Activated T-helper 17 cell treated with anti-CD3 and anti-CD28 coated beads, Interleukin-2, amount 50 U/mL, for 72 hours (primary cell): ENCODE measurements around the gene LXN. TPM values are rescaled to one million over a fixed set of nuclear protein-coding genes. Genes with fewer than 3 reads are reported as not detected.

Experiments used
- ATAC-seq: fragments of 150-1000 bp; cut with Tn5 transposase; replicated peaks from 2 replicates; pipeline ENCODE4 v1.10.0; 2021; ENCODE audit warnings: mild to moderate bottlenecking, moderate library complexity
- H3K27ac Mint-ChIP-seq: one replicate; pipeline ENCODE4 v1.8.0; 2022; ENCODE audit warnings: mixed read lengths
- H3K27me3 Mint-ChIP-seq: one replicate; pipeline ENCODE4 v1.8.0; 2022; ENCODE audit warnings: mixed read lengths
- H3K36me3 Mint-ChIP-seq: one replicate; pipeline ENCODE4 v1.8.0; 2022; ENCODE audit warnings: low read depth, mild to moderate bottlenecking, mixed read lengths
- H3K4me1 Mint-ChIP-seq: one replicate; pipeline ENCODE4 v1.8.0; 2022; ENCODE audit warnings: mixed read lengths
- H3K4me3 Mint-ChIP-seq: one replicate; pipeline ENCODE4 v1.8.0; 2022; ENCODE audit warnings: mild to moderate bottlenecking, mixed read lengths
- H3K9me3 Mint-ChIP-seq: one replicate; pipeline ENCODE4 v1.8.0; 2022; ENCODE audit warnings: mixed read lengths
- total RNA-seq, 2 donors: library from RNA; stranded (reverse); gene quantifications; one replicate each; pipeline ENCODE4 v1.2.3, GENCODE V29; 2022

LXN gene, protein sequence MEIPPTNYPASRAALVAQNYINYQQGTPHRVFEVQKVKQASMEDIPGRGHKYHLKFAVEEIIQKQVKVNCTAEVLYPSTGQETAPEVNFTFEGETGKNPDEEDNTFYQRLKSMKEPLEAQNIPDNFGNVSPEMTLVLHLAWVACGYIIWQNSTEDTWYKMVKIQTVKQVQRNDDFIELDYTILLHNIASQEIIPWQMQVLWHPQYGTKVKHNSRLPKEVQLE
- total RNA-seq: 10 to 100 TPM; 11.9 to 14.9 TPM

DNA sequence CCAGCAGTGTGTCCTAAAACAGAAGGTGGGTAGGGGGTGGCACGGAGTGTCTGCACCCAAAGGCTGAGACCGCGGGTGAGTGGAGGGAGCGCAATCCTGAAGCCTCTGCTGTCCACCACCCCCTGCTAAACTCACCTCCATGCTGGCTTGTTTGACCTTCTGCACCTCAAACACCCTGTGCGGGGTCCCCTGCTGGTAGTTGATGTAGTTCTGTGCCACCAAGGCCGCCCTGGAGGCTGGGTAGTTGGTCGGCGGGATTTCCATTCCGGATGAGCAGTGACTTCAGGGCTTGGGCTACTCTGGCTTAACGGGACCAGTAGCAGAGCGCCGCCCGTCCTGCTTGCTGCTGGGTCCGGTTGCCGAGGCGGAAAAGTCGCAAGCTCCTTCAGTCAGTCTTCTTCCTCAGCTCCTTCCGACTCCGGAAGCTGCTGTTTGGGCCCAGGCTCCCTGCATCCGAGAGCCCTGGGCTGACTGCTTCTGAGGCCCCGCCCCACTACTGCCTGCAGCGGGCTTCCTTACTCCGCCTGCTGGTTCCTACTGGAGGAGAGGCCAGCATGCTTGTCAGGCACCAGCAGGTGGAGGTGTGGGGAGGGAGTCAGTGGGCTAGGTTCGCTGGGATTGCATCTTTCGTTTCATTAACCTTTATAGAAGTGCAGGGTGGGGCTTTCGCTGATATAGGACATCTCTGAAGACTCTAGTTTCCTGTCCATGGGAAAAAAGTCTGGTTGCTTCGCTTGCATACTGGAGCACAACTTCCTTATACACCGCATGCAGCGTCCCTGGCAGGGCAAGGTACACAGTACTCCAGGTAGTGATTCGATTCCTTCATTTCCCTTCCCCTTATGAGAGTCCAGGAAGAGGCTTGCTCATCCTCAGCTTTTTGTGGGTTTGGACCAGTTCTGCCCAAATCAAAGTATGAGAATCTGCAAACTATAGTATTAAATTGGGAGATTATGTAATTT lies at the start of gene LXN:
LXN (minus strand) TSS at position 434 of the 962 bp plus-strand sequence; CDS start at position 264, 170 bp downstream.
- no peaks in the 10 kb centered on the region for H3K9me3 Mint-ChIP-seq
- no peaks in the 10 kb centered on the region for H3K27me3 Mint-ChIP-seq
- ATAC-seq: peak; percentile 100
- peak within 1 kb of the TSS; percentile 97 for H3K27ac Mint-ChIP-seq
- H3K4me1 Mint-ChIP-seq: peaks cover 5% of the 10 kb centered on the region
- H3K36me3 Mint-ChIP-seq: peaks cover 79% of the 10 kb centered on the region
- peak within 1 kb of the TSS; percentile 84 for H3K4me3 Mint-ChIP-seq

GRCh38 chr3:158722108-158722507 lies 49.7 kb upstream of the LXN start:
- Mint-ChIP-seq H3K4me3 (peak overlapping the region; percentile 76), H3K9me3 (no peaks in the 10 kb centered on the region), H3K27ac (peak overlapping the region; percentile 84)

DNA sequence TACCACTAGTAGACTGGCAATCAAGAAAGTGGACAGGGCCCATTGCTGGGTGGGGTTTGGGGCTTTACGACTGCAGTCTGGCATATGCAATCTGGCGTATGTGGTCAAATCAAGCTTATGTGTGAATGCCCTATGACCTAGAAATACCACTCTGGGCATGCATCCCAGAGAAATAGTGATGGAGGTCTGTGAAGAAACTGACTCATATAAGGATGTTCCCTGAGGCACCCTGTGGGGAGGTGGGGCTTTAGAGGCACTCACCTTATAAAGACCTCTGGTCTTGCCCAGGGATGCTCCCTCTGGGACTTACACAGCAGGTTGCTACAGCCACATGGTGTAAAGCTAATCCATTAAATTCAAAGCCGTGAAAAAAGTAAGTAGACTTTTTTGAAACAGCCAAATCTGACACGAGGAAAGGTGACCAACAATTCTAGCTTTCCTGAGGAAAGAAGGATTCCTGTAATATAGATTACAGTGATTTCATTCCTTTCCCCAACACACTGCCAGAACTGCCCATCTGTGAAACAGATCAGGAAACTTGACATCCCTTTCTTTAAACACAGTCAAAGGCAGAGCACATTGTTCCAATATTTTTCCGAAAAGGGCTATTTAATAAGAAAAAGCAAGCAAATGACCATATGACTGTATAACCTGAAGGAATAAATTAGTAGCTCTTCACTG lies 46.2 kb upstream of the LXN start:
- H3K9me3 Mint-ChIP-seq: no peaks in the 10 kb centered on the region

More at GRCh38 chr3:158722108-158722507, 49.7 kb upstream of the LXN start:
- H3K36me3 Mint-ChIP-seq: peaks cover 5% of the 10 kb centered on the region
- H3K27me3 Mint-ChIP-seq: no peaks in the 10 kb centered on the region
- ATAC-seq: no peak
- peaks cover 41% of the 10 kb centered on the region for H3K4me1 Mint-ChIP-seq

GRCh38 chr3:158717576-158717975 lies 45.1 kb upstream of the LXN start:
- H3K36me3 Mint-ChIP-seq: peaks cover 7% of the 10 kb centered on the region
- no peak overlapping the region for H3K4me3 Mint-ChIP-seq
- no peak for ATAC-seq
- no peaks in the 10 kb centered on the region for H3K27me3 Mint-ChIP-seq
- H3K27ac Mint-ChIP-seq: peak overlapping the region; percentile 77
- H3K9me3 Mint-ChIP-seq: no peaks in the 10 kb centered on the region
- H3K4me1 Mint-ChIP-seq: peaks cover 26% of the 10 kb centered on the region

More for the DNA sequence above, 46.2 kb upstream of the LXN start:
- Mint-ChIP-seq H3K4me3 (no peak overlapping the region), H3K27ac (no peak overlapping the region), H3K36me3 (peaks cover 5% of the 10 kb centered on the region), H3K27me3 (no peaks in the 10 kb centered on the region), H3K4me1 (peaks cover 34% of the 10 kb centered on the region)
- no peak for ATAC-seq

- H3K9me3 Mint-ChIP-seq: no peaks in the 10 kb centered on the region
- peak overlapping the region; percentile 39 for H3K27ac Mint-ChIP-seq
- ATAC-seq: peak; percentile 66
- H3K4me3 Mint-ChIP-seq: no peak overlapping the region
- peaks cover 51% of the 10 kb centered on the region for H3K36me3 Mint-ChIP-seq
- H3K27me3 Mint-ChIP-seq: no peaks in the 10 kb centered on the region
- peaks cover 13% of the 10 kb centered on the region for H3K4me1 Mint-ChIP-seq
Observed at GRCh38 chr3:158713094-158713499, 40.6 kb upstream of the LXN start.

GRCh38 chr3:158712443-158712842 lies 40.0 kb upstream of the LXN start:
- Mint-ChIP-seq H3K9me3 (no peaks in the 10 kb centered on the region), H3K27me3 (no peaks in the 10 kb centered on the region), H3K4me3 (no peak overlapping the region), H3K27ac (peak overlapping the region; percentile 69), H3K4me1 (peaks cover 10% of the 10 kb centered on the region), H3K36me3 (peaks cover 57% of the 10 kb centered on the region)
- peak; percentile 28 for ATAC-seq

GRCh38 chr3:158711886-158712285 lies 39.4 kb upstream of the LXN start:
- peaks cover 63% of the 10 kb centered on the region for H3K36me3 Mint-ChIP-seq
- H3K4me1 Mint-ChIP-seq: peaks cover 5% of the 10 kb centered on the region
- no peak overlapping the region for H3K4me3 Mint-ChIP-seq
- peak; percentile 24 for ATAC-seq
- no peaks in the 10 kb centered on the region for H3K9me3 Mint-ChIP-seq
- peak overlapping the region; percentile 69 for H3K27ac Mint-ChIP-seq
- no peaks in the 10 kb centered on the region for H3K27me3 Mint-ChIP-seq

- peaks cover 74% of the 10 kb centered on the region for H3K36me3 Mint-ChIP-seq
Observed at GRCh38 chr3:158710601-158711000, 38.2 kb upstream of the LXN start.

DNA sequence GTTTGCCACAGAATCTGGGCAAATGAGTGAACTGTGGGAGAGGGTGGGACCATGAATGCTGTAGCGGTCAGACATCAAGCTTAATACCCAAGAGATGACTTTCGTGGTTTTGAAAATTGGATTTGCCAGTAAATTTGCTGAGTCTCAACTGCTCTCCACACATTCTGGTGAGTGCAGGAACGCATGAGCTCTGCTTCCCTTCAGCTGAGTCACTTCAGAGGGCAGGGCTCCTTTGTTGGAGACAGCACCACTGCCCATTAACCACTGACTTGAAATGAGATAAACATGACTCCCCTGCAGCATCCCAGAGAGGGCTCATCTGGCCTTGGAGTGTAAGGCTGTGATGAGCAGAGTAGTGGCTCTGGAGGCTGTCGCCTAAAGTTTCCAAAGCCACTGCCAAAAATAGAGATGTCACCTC lies 37.2 kb upstream of the LXN start:
- Mint-ChIP-seq H3K9me3 (no peaks in the 10 kb centered on the region), H3K27me3 (no peaks in the 10 kb centered on the region), H3K4me3 (no peak overlapping the region), H3K36me3 (peaks cover 80% of the 10 kb centered on the region), H3K27ac (no peak overlapping the region), H3K4me1 (peaks cover 5% of the 10 kb centered on the region)
- no peak for ATAC-seq

More at GRCh38 chr3:158710601-158711000, 38.2 kb upstream of the LXN start:
- ATAC-seq: no peak
- no peak overlapping the region for H3K4me3 Mint-ChIP-seq
- H3K4me1 Mint-ChIP-seq: peaks cover 5% of the 10 kb centered on the region
- no peaks in the 10 kb centered on the region for H3K27me3 Mint-ChIP-seq
- H3K27ac Mint-ChIP-seq: no peak overlapping the region
- H3K9me3 Mint-ChIP-seq: no peaks in the 10 kb centered on the region

DNA sequence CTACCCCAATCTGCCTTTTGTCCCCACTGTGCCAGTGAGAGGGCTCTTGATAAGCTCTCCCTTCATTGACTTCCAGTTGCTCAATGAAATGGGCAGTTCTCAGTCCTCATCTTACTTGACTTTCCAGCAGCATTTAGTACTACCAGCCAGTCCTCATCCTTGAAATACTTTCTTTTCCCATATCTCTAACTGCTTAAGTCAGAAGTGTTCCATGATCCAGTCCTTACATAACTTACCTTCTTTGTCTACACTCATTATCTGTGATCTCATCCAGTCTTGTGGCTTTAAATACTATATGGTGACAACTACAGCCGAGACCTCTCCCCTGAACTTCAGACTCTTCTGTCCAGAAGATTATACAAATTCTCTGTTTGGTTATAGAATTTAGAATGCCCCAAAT lies 31.1 kb upstream of the LXN start:
- H3K27me3 Mint-ChIP-seq: no peaks in the 10 kb centered on the region
- H3K36me3 Mint-ChIP-seq: peaks cover 70% of the 10 kb centered on the region
- H3K9me3 Mint-ChIP-seq: no peaks in the 10 kb centered on the region
- no peaks in the 10 kb centered on the region for H3K4me1 Mint-ChIP-seq
- H3K4me3 Mint-ChIP-seq: no peak overlapping the region
- ATAC-seq: no peak
- H3K27ac Mint-ChIP-seq: peak overlapping the region; percentile 9

- peaks cover 70% of the 10 kb centered on the region for H3K36me3 Mint-ChIP-seq
- no peaks in the 10 kb centered on the region for H3K4me1 Mint-ChIP-seq
- no peaks in the 10 kb centered on the region for H3K9me3 Mint-ChIP-seq
- H3K27me3 Mint-ChIP-seq: no peaks in the 10 kb centered on the region
- ATAC-seq: no peak
- peak overlapping the region; percentile 9 for H3K27ac Mint-ChIP-seq
- H3K4me3 Mint-ChIP-seq: no peak overlapping the region
Observed at GRCh38 chr3:158702815-158703481, 30.5 kb upstream of the LXN start.

DNA sequence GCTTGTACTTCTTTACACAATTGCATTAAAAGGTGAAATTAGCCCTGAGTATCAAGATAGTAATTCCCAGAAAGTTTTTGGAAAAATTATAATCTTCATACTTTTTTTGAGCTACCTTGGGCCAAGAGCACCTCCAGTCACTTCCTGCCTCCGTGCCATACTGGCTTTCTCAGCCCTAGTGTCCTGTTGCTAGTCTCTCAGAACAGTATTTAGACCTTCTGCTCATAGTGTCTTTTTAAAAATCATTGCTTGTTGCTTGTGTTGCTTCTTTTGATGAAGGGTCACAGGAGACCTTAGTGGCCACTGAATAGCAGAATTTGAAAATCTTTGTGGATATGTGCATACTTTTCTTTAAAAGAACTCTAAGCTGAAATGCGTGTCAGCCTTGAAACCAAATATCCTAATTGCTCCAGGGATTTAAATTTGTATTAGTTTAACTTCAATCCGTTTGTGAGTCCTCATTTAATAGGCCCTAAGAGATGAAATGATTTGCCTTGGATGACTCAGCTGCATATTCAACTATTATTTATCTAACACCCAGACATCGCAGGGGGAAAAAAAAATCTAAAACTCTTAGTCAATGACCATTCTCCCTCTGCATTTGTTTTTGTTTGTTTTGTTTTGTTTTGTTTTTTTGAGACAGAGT lies 29.1 kb upstream of the LXN start:
- H3K9me3 Mint-ChIP-seq: no peaks in the 10 kb centered on the region
- peak overlapping the region; percentile 58 for H3K27ac Mint-ChIP-seq
- H3K27me3 Mint-ChIP-seq: no peaks in the 10 kb centered on the region
- no peak for ATAC-seq
- H3K4me3 Mint-ChIP-seq: no peak overlapping the region
- H3K36me3 Mint-ChIP-seq: peaks cover 62% of the 10 kb centered on the region
- no peaks in the 10 kb centered on the region for H3K4me1 Mint-ChIP-seq

- Mint-ChIP-seq H3K27me3 (no peaks in the 10 kb centered on the region), H3K4me1 (no peaks in the 10 kb centered on the region), H3K4me3 (no peak overlapping the region), H3K36me3 (peaks cover 58% of the 10 kb centered on the region), H3K9me3 (no peaks in the 10 kb centered on the region), H3K27ac (peak overlapping the region; percentile 58)
- no peak for ATAC-seq
Observed at GRCh38 chr3:158700559-158700958, 28.1 kb upstream of the LXN start.
